ENCODE results near the gene OR2L13. TPM values are rescaled to one million over a fixed set of nuclear protein-coding genes. Genes with fewer than 3 reads are reported as not detected.

Gene OR2L13
- total and polyA plus RNA-seq, 2 of the 4 experiments (the other 2 are of a cell fraction), result not detected

GRCh38 chr1:248054671-248055070, 40.3 kb upstream of the OR2L13 start:
- no peak overlapping the region for H2BK15ac ChIP-seq (ENCODE audit: low read depth, low read length)
- H4K8ac ChIP-seq (ENCODE audit: low read depth in 2 of 2, low read length in 2 of 2), result no peak overlapping the region
- H4K91ac ChIP-seq (ENCODE audit: insufficient read depth, low read depth, low read length), result no peak overlapping the region
- DNase-seq (no peak), ATAC-seq (ENCODE audit: low read depth) (no peak)
- no peaks in the 10 kb centered on the region for H3K4me1 ChIP-seq (ENCODE audit: control insufficient read depth, insufficient read depth, low read length)
- no peak overlapping the region for H3K4ac ChIP-seq (ENCODE audit: low read depth, low read length)
- H3K9me1 ChIP-seq (ENCODE audit: insufficient read depth, low read length), result no peaks in the 10 kb centered on the region
- no peak overlapping the region for H2AFZ ChIP-seq (replicated peaks; ENCODE audit: low read length, poor library complexity)
- H3K4me2 ChIP-seq (ENCODE audit: low read depth, low read length), result no peak overlapping the region
- H2BK120ac ChIP-seq (ENCODE audit: low read depth, low read length), result no peak overlapping the region
- H3K27me3 ChIP-seq (ENCODE audit: control insufficient read depth, insufficient read depth, low read length), result no peaks in the 10 kb centered on the region
- dilution Hi-C loops (cut with HindIII; ENCODE audit: low sequenced_read_pairs, unreplicated experiment) (no loop called here), in situ Hi-C loops (cut with MboI; ENCODE audit: low sequenced_read_pairs) (no loop called here), intact Hi-C loops (cut with micrococcal nuclease) (loop anchor here (5.0 kb wide), 1 partner anchor 377 kb away; the partner anchor contains the start of gene OR13G1)
- H3K56ac ChIP-seq (ENCODE audit: extremely low read depth, insufficient read depth, low read length), result no peak overlapping the region
- TF ChIP-seq RAD21 (IDR thresholded peaks at IDR 0.05; ENCODE audit: low read length) (no peak), CEBPB (IDR thresholded peaks at IDR 0.05; ENCODE audit: low read depth, low read length) (no peak), NFE2L2 (IDR thresholded peaks at IDR 0.05; ENCODE audit: low read depth, low read length) (no peak), ELK1 (IDR thresholded peaks at IDR 0.05; ENCODE audit: borderline replicate concordance, low read depth, low read length) (no peak), POLR2A (IDR thresholded peaks at IDR 0.05; ENCODE audit: low read depth, low read length) (no peak), MXI1 (IDR thresholded peaks at IDR 0.05; ENCODE audit: borderline replicate concordance, low read depth, low read length) (no peak), RCOR1 (IDR thresholded peaks at IDR 0.05; ENCODE audit: insufficient replicate concordance, low read length) (no peak), RFX5 (IDR thresholded peaks at IDR 0.05; ENCODE audit: low read depth, low read length) (no peak), MAFK (IDR thresholded peaks at IDR 0.05; ENCODE audit: low read depth, low read length) (no peak)
- H3K27ac ChIP-seq (ENCODE audit: insufficient read depth, low read length), result no peak overlapping the region
- H3K4me3 ChIP-seq (ENCODE audit: insufficient read depth, low read depth, low read length), result no peak overlapping the region
- no peak overlapping the region for H3K9ac ChIP-seq (ENCODE audit: low read depth, low read length)
- no peak overlapping the region for H2AK5ac ChIP-seq (ENCODE audit: low read depth, low read length)
- H4K5ac ChIP-seq (ENCODE audit: low read depth, low read length), result no peak overlapping the region
- H4K20me1 ChIP-seq (ENCODE audit: insufficient read depth, low read length), result no peaks in the 10 kb centered on the region
- no peaks in the 10 kb centered on the region for H3K36me3 ChIP-seq (ENCODE audit: control insufficient read depth, insufficient read depth, low read length)
- CTCF ChIA-PET, result no interaction called here
- no TSS peak for BruUV-seq (replicated peaks)
- no peak overlapping the region for H3K18ac ChIP-seq (ENCODE audit: low read depth, low read length)
- H2BK5ac ChIP-seq (ENCODE audit: low read depth, low read length, poor library complexity, severe bottlenecking), result no peak overlapping the region
- no peak overlapping the region for H2AK9ac ChIP-seq (replicated peaks; ENCODE audit: low read depth, low read length, poor library complexity)
- H2BK20ac ChIP-seq (ENCODE audit: low read depth, low read length), result no peak overlapping the region
- POLR2A ChIA-PET (ENCODE audit: unreplicated experiment), result no interaction called here
- no peak overlapping the region for H3K23ac ChIP-seq (ENCODE audit: low read depth, low read length)
- peaks cover 10% of the 10 kb centered on the region; the same call in 1 of the 2 replicates for H3K9me3 ChIP-seq (ENCODE audit: control insufficient read depth, insufficient read depth, low read length)
- no peaks in the 10 kb centered on the region for H3K79me1 ChIP-seq (ENCODE audit: low read depth in 1 of 2, low read length in 2 of 2)
- no peak overlapping the region for H3K14ac ChIP-seq (replicated peaks; ENCODE audit: low read depth, low read length)

Data from IMR-90 (cell line).